ENCODE data around the gene CYP4F8.

GRCh38 chr19:15577184-15577771, 37.7 kb upstream of the CYP4F8 start:
- TF ChIP-seq, protein P1, sequence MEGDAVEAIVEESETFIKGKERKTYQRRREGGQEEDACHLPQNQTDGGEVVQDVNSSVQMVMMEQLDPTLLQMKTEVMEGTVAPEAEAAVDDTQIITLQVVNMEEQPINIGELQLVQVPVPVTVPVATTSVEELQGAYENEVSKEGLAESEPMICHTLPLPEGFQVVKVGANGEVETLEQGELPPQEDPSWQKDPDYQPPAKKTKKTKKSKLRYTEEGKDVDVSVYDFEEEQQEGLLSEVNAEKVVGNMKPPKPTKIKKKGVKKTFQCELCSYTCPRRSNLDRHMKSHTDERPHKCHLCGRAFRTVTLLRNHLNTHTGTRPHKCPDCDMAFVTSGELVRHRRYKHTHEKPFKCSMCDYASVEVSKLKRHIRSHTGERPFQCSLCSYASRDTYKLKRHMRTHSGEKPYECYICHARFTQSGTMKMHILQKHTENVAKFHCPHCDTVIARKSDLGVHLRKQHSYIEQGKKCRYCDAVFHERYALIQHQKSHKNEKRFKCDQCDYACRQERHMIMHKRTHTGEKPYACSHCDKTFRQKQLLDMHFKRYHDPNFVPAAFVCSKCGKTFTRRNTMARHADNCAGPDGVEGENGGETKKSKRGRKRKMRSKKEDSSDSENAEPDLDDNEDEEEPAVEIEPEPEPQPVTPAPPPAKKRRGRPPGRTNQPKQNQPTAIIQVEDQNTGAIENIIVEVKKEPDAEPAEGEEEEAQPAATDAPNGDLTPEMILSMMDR (IDR thresholded peaks at IDR 0.05): no peak
- no peak for TF ChIP-seq POLR2A (IDR thresholded peaks at IDR 0.05)
